K562 (cell line): ENCODE results near the gene AGBL1. TPM values are rescaled to one million over a fixed set of nuclear protein-coding genes. Genes with fewer than 3 reads are reported as not detected.

Experiments used
- CHD7 ChIP-seq: fragments of 200-600 bp; sonication (generic); IDR thresholded peaks from one replicate; pipeline ENCODE4 v1.6.1; 2012; ENCODE audit warnings: mild to moderate bottlenecking, low read depth, low read length, inconsistent platforms
- polyA plus RNA-seq, 8 experiments: library from polyadenylated mRNA; depleted of rRNA in 4 of 8; stranded (reverse) in 5 of 8; unstranded in 3 of 8; fragments of >200 nt; fragmentation: Nextera tagmentation in 2 of 8; fragmentation: Illumina TruSeq in 1 of 8; extraction: Ambion mirVana in 2 of 8; extraction: Trizol in 1 of 8; gene quantifications; 2 replicates each; pipeline versions ENCODE4 v1.2.1 to v1.2.3, GENCODE V29; 2011 to 2014; ENCODE audit warnings: inconsistent platforms in 1 of 8, missing spikeins in 1 of 8
- total RNA-seq, 7 experiments: library from RNA; depleted of rRNA in 6 of 7; stranded (reverse); fragments of >200 nt in 6 of 7; fragmentation: Illumina TruSeq in 2 of 7; extraction: Trizol in 2 of 7; gene quantifications; 2 replicates each; pipeline versions ENCODE4 v1.2.1 to v1.2.3, GENCODE V29; 2011 to 2021; ENCODE audit warnings: low replicate concordance in 1 of 7

AGBL1 gene
- total and polyA plus RNA-seq, 9 of the 15 experiments (the other 6 are each of a cell fraction or from before 2014, with no cell fraction given): not detected

- TF ChIP-seq CHD7: no peak
Observed at GRCh38 chr15:86591994-86592735, 512.5 kb downstream of the AGBL1 start (continued).
